MM.1S (cell line): Measurements from ENCODE around the gene KRTAP3-1.

ENCODE experiments used
- DNase-seq: peaks from one replicate; pipeline ENCODE4 v3.0.0-alpha.2; 2015
- H2AFZ ChIP-seq: fragments of 300-600 bp; sonication (generic); 2 replicates; pipeline ENCODE4 v1.6.0; 2016; ENCODE audit warnings: antibody characterized with exemption, low read length
- H3F3A ChIP-seq: fragments of 300-600 bp; sonication (generic); 2 replicates; pipeline ENCODE4 v1.6.1; 2016; ENCODE audit warnings: mild to moderate bottlenecking, antibody characterized with exemption, low read length, moderate library complexity, mixed read lengths; ENCODE audit not compliant: insufficient read depth
- H3K27ac ChIP-seq: fragments of 300-600 bp; sonication (generic); 2 replicates; pipeline ENCODE4 v1.5.1; 2016; ENCODE audit warnings: mild to moderate bottlenecking, low read length
- H3K27me3 ChIP-seq: fragments of 300-600 bp; sonication (generic); replicated peaks from 2 replicates; pipeline ENCODE4 v1.6.0; 2016; ENCODE audit warnings: low read length; ENCODE audit not compliant: insufficient read depth
- H3K36me3 ChIP-seq: fragments of 300-600 bp; sonication (generic); replicated peaks from 2 replicates; pipeline ENCODE4 v1.6.1; 2016; ENCODE audit warnings: mild to moderate bottlenecking, low read length, mixed read lengths; ENCODE audit not compliant: insufficient read depth
- H3K4me1 ChIP-seq: fragments of 300-600 bp; sonication (generic); 2 replicates; pipeline ENCODE4 v1.6.1; 2016; ENCODE audit warnings: low read length, mixed read lengths
- H3K4me2 ChIP-seq: fragments of 300-600 bp; sonication (generic); 2 replicates; pipeline ENCODE4 v1.6.0; 2016; ENCODE audit warnings: low read depth, low read length
- H3K4me3 ChIP-seq: fragments of 300-600 bp; sonication (generic); 2 replicates; pipeline ENCODE4 v1.5.1; 2016; ENCODE audit warnings: low read length, mixed read lengths
- H3K79me2 ChIP-seq: fragments of 300-600 bp; sonication (generic); 2 replicates; pipeline ENCODE4 v1.6.1; 2016; ENCODE audit warnings: mixed run types, low read length, mixed read lengths
- H3K9ac ChIP-seq: fragments of 300-600 bp; sonication (generic); 2 replicates; pipeline ENCODE4 v1.6.1; 2016; ENCODE audit warnings: low read length, mixed read lengths
- H3K9me2 ChIP-seq: fragments of 300-600 bp; sonication (generic); replicated peaks from 2 replicates; pipeline ENCODE4 v1.6.1; 2016; ENCODE audit warnings: mild to moderate bottlenecking, low read length, mixed read lengths; ENCODE audit not compliant: insufficient read depth
- H3K9me3 ChIP-seq: fragments of 300-600 bp; sonication (generic); replicated peaks from 2 replicates; pipeline ENCODE4 v1.6.1; 2016; ENCODE audit warnings: mild to moderate bottlenecking, low read length, mixed read lengths; ENCODE audit not compliant: insufficient read depth
- H4K20me1 ChIP-seq: fragments of 300-600 bp; sonication (generic); 2 replicates; pipeline ENCODE4 v1.6.1; 2016; ENCODE audit warnings: mild to moderate bottlenecking, low read length, moderate library complexity, mixed read lengths; ENCODE audit not compliant: insufficient read depth
- EZH2 ChIP-seq: fragments of 300-600 bp; sonication (generic); optimal IDR thresholded peaks from 2 replicates; pipeline ENCODE3; 2017; ENCODE audit warnings: low read depth, mild to moderate bottlenecking, antibody characterized with exemption, low read length, mixed read lengths
- EZH2phosphoT487 ChIP-seq: fragments of 300-600 bp; sonication (generic); IDR thresholded peaks from 2 replicates; pipeline ENCODE4 v1.6.1; 2018; ENCODE audit warnings: antibody characterized with exemption, low read length
- TF ChIP-seq, protein P1 (sequence below): fragments of 300-600 bp; sonication (generic); IDR thresholded peaks from 2 replicates; pipeline ENCODE4 v1.5.1; 2016; ENCODE audit warnings: antibody characterized with exemption, low read length, mixed read lengths

KRTAP3-1 gene

DNA sequence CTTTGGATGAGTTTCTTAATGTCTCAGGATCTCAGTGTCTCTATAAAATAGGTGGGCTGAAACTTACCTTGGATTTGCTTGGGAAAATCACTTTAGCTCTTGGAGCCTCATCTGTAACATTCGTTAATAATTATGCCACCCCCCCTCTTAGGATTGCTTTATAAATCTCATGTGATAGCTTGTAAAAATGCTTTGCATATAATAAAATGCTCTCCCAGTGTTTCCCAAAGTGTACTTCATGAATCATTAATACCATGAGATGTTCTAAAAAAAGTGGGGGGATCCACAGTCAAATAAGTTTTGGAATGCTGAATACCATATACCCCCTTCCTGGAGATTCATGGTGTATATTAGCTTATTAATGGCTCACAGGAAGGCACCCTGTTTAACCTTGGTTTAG lies 47.3 kb downstream of the KRTAP3-1 start:
- no peak for DNase-seq
- Histone ChIP-seq H3F3A (no peaks in the 10 kb centered on the region; the same call in 1 of the 2 replicates), H3K4me2 (no peak overlapping the region), H3K4me1 (peaks cover 5% of the 10 kb centered on the region; the same call in 1 of the 2 replicates), H3K9me3 (no peaks in the 10 kb centered on the region), H2AFZ (0 out of 2 replicates have a peak overlapping the region, but pooled peaks have one; percentile 13), H3K79me2 (no peaks in the 10 kb centered on the region), H4K20me1 (no peaks in the 10 kb centered on the region), H3K9me2 (no peaks in the 10 kb centered on the region), H3K9ac (no peak overlapping the region), H3K36me3 (no peaks in the 10 kb centered on the region), H3K27ac (peak overlapping the region; percentile 26; the same call in 1 of the 2 replicates), H3K4me3 (no peak overlapping the region), H3K27me3 (no peaks in the 10 kb centered on the region)
- TF ChIP-seq, protein P1, sequence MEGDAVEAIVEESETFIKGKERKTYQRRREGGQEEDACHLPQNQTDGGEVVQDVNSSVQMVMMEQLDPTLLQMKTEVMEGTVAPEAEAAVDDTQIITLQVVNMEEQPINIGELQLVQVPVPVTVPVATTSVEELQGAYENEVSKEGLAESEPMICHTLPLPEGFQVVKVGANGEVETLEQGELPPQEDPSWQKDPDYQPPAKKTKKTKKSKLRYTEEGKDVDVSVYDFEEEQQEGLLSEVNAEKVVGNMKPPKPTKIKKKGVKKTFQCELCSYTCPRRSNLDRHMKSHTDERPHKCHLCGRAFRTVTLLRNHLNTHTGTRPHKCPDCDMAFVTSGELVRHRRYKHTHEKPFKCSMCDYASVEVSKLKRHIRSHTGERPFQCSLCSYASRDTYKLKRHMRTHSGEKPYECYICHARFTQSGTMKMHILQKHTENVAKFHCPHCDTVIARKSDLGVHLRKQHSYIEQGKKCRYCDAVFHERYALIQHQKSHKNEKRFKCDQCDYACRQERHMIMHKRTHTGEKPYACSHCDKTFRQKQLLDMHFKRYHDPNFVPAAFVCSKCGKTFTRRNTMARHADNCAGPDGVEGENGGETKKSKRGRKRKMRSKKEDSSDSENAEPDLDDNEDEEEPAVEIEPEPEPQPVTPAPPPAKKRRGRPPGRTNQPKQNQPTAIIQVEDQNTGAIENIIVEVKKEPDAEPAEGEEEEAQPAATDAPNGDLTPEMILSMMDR: no peak
- no peak for TF ChIP-seq EZH2phosphoT487
- no peak for TF ChIP-seq EZH2

DNA sequence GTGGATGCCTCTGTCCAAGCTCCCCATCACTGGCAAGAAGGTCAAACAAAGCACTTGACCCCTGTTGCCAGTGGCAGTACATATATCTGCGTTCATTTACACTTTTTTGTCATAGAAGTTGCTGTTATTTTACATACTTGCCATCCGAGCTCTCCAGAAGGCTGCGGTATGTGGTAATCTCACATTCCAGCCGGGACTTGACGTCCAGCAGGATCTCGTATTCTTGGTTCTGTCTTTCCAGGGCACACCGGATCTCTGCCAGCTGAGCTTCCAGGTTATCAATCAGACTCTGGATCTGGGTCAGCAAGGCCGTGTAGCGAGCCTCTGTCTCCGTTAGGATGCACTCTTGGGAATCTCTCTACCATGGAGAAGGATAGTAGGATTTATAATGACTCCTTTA lies 48.8 kb downstream of the KRTAP3-1 start:
- no peak for TF ChIP-seq EZH2
- no peak for TF ChIP-seq EZH2phosphoT487
- TF ChIP-seq, protein P1: no peak

More for the DNA sequence above, 48.8 kb downstream of the KRTAP3-1 start:
- H3K9me3 ChIP-seq: no peaks in the 10 kb centered on the region
- H3K27ac ChIP-seq: no peak overlapping the region
- H3K79me2 ChIP-seq: no peaks in the 10 kb centered on the region
- H3K4me1 ChIP-seq: peaks cover 5% of the 10 kb centered on the region; the same call in 1 of the 2 replicates
- H3K4me3 ChIP-seq: no peak overlapping the region
- H3K4me2 ChIP-seq: peak overlapping the region; percentile 6; the same call in 1 of the 2 replicates
- H3K27me3 ChIP-seq: no peaks in the 10 kb centered on the region
- H3K9me2 ChIP-seq: no peaks in the 10 kb centered on the region
- peak overlapping the region; percentile 10; the same call in 1 of the 2 replicates for H2AFZ ChIP-seq
- no peaks in the 10 kb centered on the region; the same call in 1 of the 2 replicates for H3F3A ChIP-seq
- H4K20me1 ChIP-seq: no peaks in the 10 kb centered on the region
- DNase-seq: no peak
- no peaks in the 10 kb centered on the region for H3K36me3 ChIP-seq
- no peak overlapping the region for H3K9ac ChIP-seq
